Stimulated activated naive CD8-positive, alpha-beta T cell treated with anti-CD3 and anti-CD28 coated beads, Interleukin-15, Interleukin-2, amounts not matched to agents 100 ng/mL and 50 ng/mL, for 24 hours (primary cell): Measurements from ENCODE around the gene NLRP2B.
"Not testable (repeated sequence)": the region's sequence is repeated elsewhere in the genome, so short reads cannot be mapped to it uniquely, and the experiment has no call there.

Experiments used
- H3K27ac Mint-ChIP-seq: one replicate; pipeline ENCODE4 v1.8.0; 2021; ENCODE audit warnings: mild to moderate bottlenecking, mixed read lengths
- H3K27me3 Mint-ChIP-seq: one replicate; pipeline ENCODE4 v1.8.0; 2021; ENCODE audit warnings: mixed read lengths
- H3K36me3 Mint-ChIP-seq: one replicate; pipeline ENCODE4 v1.8.0; 2021; ENCODE audit warnings: low read depth, mixed read lengths
- H3K4me1 Mint-ChIP-seq: one replicate; pipeline ENCODE4 v1.8.0; 2021; ENCODE audit warnings: low read depth, mixed read lengths
- H3K4me3 Mint-ChIP-seq: one replicate; pipeline ENCODE4 v1.8.0; 2021; ENCODE audit warnings: mild to moderate bottlenecking, mixed read lengths
- H3K9me3 Mint-ChIP-seq: one replicate; pipeline ENCODE4 v1.8.0; 2021; ENCODE audit warnings: mixed read lengths

NLRP2B gene

GRCh38 chrX:57680160-57680559 is at the start of gene NLRP2B:
TSS of gene NLRP2B (minus strand) at chrX:57680260.
- no peak within 1 kb of the TSS for H3K27ac Mint-ChIP-seq
- H3K36me3 Mint-ChIP-seq = no peaks in the 10 kb centered on the region
- no peaks in the 10 kb centered on the region for H3K27me3 Mint-ChIP-seq
- no peak within 1 kb of the TSS for H3K4me3 Mint-ChIP-seq
- H3K9me3 Mint-ChIP-seq = no peaks in the 10 kb centered on the region
- H3K4me1 Mint-ChIP-seq = no peaks in the 10 kb centered on the region

- not testable (repeated sequence) for H3K4me1 Mint-ChIP-seq, H3K27ac Mint-ChIP-seq, H3K4me3 Mint-ChIP-seq, H3K9me3 Mint-ChIP-seq, H3K27me3 Mint-ChIP-seq, H3K36me3 Mint-ChIP-seq
Measured at GRCh38 chrX:57725995-57726394, 45.9 kb upstream of the NLRP2B start.

GRCh38 chrX:57681341-57681740 is 1.3 kb upstream of the NLRP2B start:
- no peak overlapping the region for H3K4me3 Mint-ChIP-seq
- no peaks in the 10 kb centered on the region for H3K27me3 Mint-ChIP-seq
- H3K36me3 Mint-ChIP-seq = no peaks in the 10 kb centered on the region

GRCh38 chrX:57678686-57679428 is 1.2 kb downstream of the NLRP2B start:
- H3K27ac Mint-ChIP-seq = no peak overlapping the region
- peaks cover 6% of the 10 kb centered on the region for H3K9me3 Mint-ChIP-seq
- no peaks in the 10 kb centered on the region for H3K27me3 Mint-ChIP-seq
- H3K4me1 Mint-ChIP-seq = no peaks in the 10 kb centered on the region
- H3K36me3 Mint-ChIP-seq = no peaks in the 10 kb centered on the region
- no peak overlapping the region for H3K4me3 Mint-ChIP-seq

More at GRCh38 chrX:57681341-57681740, 1.3 kb upstream of the NLRP2B start:
- H3K4me1 Mint-ChIP-seq = no peaks in the 10 kb centered on the region
- no peak overlapping the region for H3K27ac Mint-ChIP-seq
- no peaks in the 10 kb centered on the region for H3K9me3 Mint-ChIP-seq

GRCh38 chrX:57677132-57677858 is 2.8 kb downstream of the NLRP2B start:
- Mint-ChIP-seq H3K4me1 (no peaks in the 10 kb centered on the region), H3K27ac (no peak overlapping the region), H3K36me3 (no peaks in the 10 kb centered on the region), H3K27me3 (no peaks in the 10 kb centered on the region), H3K9me3 (peaks cover 6% of the 10 kb centered on the region), H3K4me3 (no peak overlapping the region)

- no peaks in the 10 kb centered on the region for H3K36me3 Mint-ChIP-seq
- H3K27me3 Mint-ChIP-seq = no peaks in the 10 kb centered on the region
- no peak overlapping the region for H3K27ac Mint-ChIP-seq
- H3K4me1 Mint-ChIP-seq = no peaks in the 10 kb centered on the region
- H3K9me3 Mint-ChIP-seq = peaks cover 6% of the 10 kb centered on the region
- H3K4me3 Mint-ChIP-seq = no peak overlapping the region
Measured at GRCh38 chrX:57675320-57675719, 4.7 kb downstream of the NLRP2B start.

GRCh38 chrX:57674861-57675260 is 5.2 kb downstream of the NLRP2B start:
- Mint-ChIP-seq H3K4me3 (no peak overlapping the region), H3K36me3 (no peaks in the 10 kb centered on the region), H3K9me3 (peaks cover 6% of the 10 kb centered on the region), H3K4me1 (no peaks in the 10 kb centered on the region), H3K27ac (no peak overlapping the region), H3K27me3 (no peaks in the 10 kb centered on the region)

GRCh38 chrX:57669961-57670360 is 10.1 kb downstream of the NLRP2B start:
- no peaks in the 10 kb centered on the region for H3K36me3 Mint-ChIP-seq
- peaks cover 6% of the 10 kb centered on the region for H3K9me3 Mint-ChIP-seq
- H3K27me3 Mint-ChIP-seq = no peaks in the 10 kb centered on the region
- no peaks in the 10 kb centered on the region for H3K4me1 Mint-ChIP-seq
- no peak overlapping the region for H3K4me3 Mint-ChIP-seq
- H3K27ac Mint-ChIP-seq = no peak overlapping the region

GRCh38 chrX:57667010-57667409 is 13.1 kb downstream of the NLRP2B start:
- Mint-ChIP-seq H3K36me3 (no peaks in the 10 kb centered on the region), H3K27me3 (no peaks in the 10 kb centered on the region), H3K27ac (no peak overlapping the region), H3K4me1 (no peaks in the 10 kb centered on the region), H3K9me3 (no peaks in the 10 kb centered on the region), H3K4me3 (no peak overlapping the region)

GRCh38 chrX:57655065-57655464 is 25.0 kb downstream of the NLRP2B start:
- Mint-ChIP-seq H3K27ac (no peak overlapping the region), H3K9me3 (no peaks in the 10 kb centered on the region), H3K27me3 (no peaks in the 10 kb centered on the region), H3K4me1 (no peaks in the 10 kb centered on the region), H3K4me3 (no peak overlapping the region), H3K36me3 (no peaks in the 10 kb centered on the region)

- H3K4me3 Mint-ChIP-seq = no peak overlapping the region
- no peaks in the 10 kb centered on the region for H3K9me3 Mint-ChIP-seq
- no peaks in the 10 kb centered on the region for H3K4me1 Mint-ChIP-seq
- no peak overlapping the region for H3K27ac Mint-ChIP-seq
- no peaks in the 10 kb centered on the region for H3K27me3 Mint-ChIP-seq
- H3K36me3 Mint-ChIP-seq = no peaks in the 10 kb centered on the region
Measured at GRCh38 chrX:57652705-57653104, 27.4 kb downstream of the NLRP2B start.

GRCh38 chrX:57651169-57651919 is 28.7 kb downstream of the NLRP2B start:
- no peaks in the 10 kb centered on the region for H3K9me3 Mint-ChIP-seq
- no peak overlapping the region for H3K27ac Mint-ChIP-seq
- H3K27me3 Mint-ChIP-seq = no peaks in the 10 kb centered on the region
- no peak overlapping the region for H3K4me3 Mint-ChIP-seq
- no peaks in the 10 kb centered on the region for H3K36me3 Mint-ChIP-seq
- H3K4me1 Mint-ChIP-seq = no peaks in the 10 kb centered on the region

GRCh38 chrX:57647020-57647419 is 33.0 kb downstream of the NLRP2B start:
- Mint-ChIP-seq H3K4me3 (no peak overlapping the region), H3K4me1 (no peaks in the 10 kb centered on the region), H3K27ac (no peak overlapping the region), H3K27me3 (no peaks in the 10 kb centered on the region), H3K36me3 (no peaks in the 10 kb centered on the region), H3K9me3 (no peaks in the 10 kb centered on the region)

GRCh38 chrX:57643698-57644097 is 36.4 kb downstream of the NLRP2B start:
- no peaks in the 10 kb centered on the region for H3K4me1 Mint-ChIP-seq
- H3K4me3 Mint-ChIP-seq = no peak overlapping the region
- H3K36me3 Mint-ChIP-seq = peaks cover 4% of the 10 kb centered on the region
- no peaks in the 10 kb centered on the region for H3K27me3 Mint-ChIP-seq
- no peak overlapping the region for H3K27ac Mint-ChIP-seq
- H3K9me3 Mint-ChIP-seq = peaks cover 4% of the 10 kb centered on the region

GRCh38 chrX:57641338-57641737 is 38.7 kb downstream of the NLRP2B start:
- no peak overlapping the region for H3K27ac Mint-ChIP-seq
- no peak overlapping the region for H3K4me3 Mint-ChIP-seq
- no peaks in the 10 kb centered on the region for H3K27me3 Mint-ChIP-seq
- no peaks in the 10 kb centered on the region for H3K4me1 Mint-ChIP-seq
- H3K9me3 Mint-ChIP-seq = peaks cover 4% of the 10 kb centered on the region
- peaks cover 4% of the 10 kb centered on the region for H3K36me3 Mint-ChIP-seq
